Transverse colon (tissue), 4 donors: ENCODE measurements around the gene TMPRSS2. TPM values are rescaled to one million over a fixed set of nuclear protein-coding genes. Genes with fewer than 3 reads are reported as not detected.

Source experiments
- DNase-seq: peaks from one replicate; pipeline ENCODE4 v3.0.0-alpha.2; 2019
- H3K27ac ChIP-seq, 4 donors: fragments of 200-600 bp; sonication (generic); 2 replicates each; pipeline ENCODE4 v1.5.1; 2016 to 2018; ENCODE audit warnings: inconsistent platforms in 4 of 4
- H3K27me3 ChIP-seq: fragments of 200-600 bp; sonication (generic); 2 replicates; pipeline ENCODE4 v1.5.1; 2017; ENCODE audit warnings: inconsistent platforms
- H3K36me3 ChIP-seq, 4 donors: fragments of 200-600 bp; sonication (generic); 2 replicates each; pipeline ENCODE4 v1.5.1; 2017 to 2019; ENCODE audit warnings: inconsistent platforms in 4 of 4
- H3K4me1 ChIP-seq, 4 donors: fragments of 200-600 bp; sonication (generic); 2 replicates each; pipeline ENCODE4 v1.5.1; 2017 to 2020; ENCODE audit warnings: inconsistent platforms in 4 of 4
- H3K4me3 ChIP-seq, 4 donors: fragments of 200-600 bp; sonication (generic); 1 replicate in 1 of 4; 2 replicates in 3 of 4; pipeline versions ENCODE4 v1.5.1 to v1.6.1; 2017 to 2019; ENCODE audit warnings: inconsistent platforms in 4 of 4
- H3K9me3 ChIP-seq, 2 donors: fragments of 200-600 bp; sonication (generic); 2 replicates each; pipeline ENCODE4 v1.5.1; 2017 to 2019; ENCODE audit warnings: inconsistent platforms in 2 of 2
- EP300 ChIP-seq: sonication (generic); formaldehyde crosslinking; IDR thresholded peaks from one replicate; pipeline ENCODE4 v1.6.1; 2017; ENCODE audit warnings: antibody characterized with exemption, low read depth
- POLR2A ChIP-seq: fragments of 450-650 bp; IDR thresholded peaks from one replicate; pipeline ENCODE4 v1.6.1; 2016; ENCODE audit warnings: antibody characterized with exemption, mild to moderate bottlenecking, moderate library complexity
- POLR2AphosphoS5 ChIP-seq, 3 donors: sonication (generic); formaldehyde crosslinking; IDR thresholded peaks; one replicate each; pipeline ENCODE4 v1.6.1; 2016; ENCODE audit warnings: antibody characterized with exemption in 3 of 3
- WGBS, 2 donors: methylation state at CpG; one replicate each; pipeline ENCODE4 v1.1.5; 2018; ENCODE audit warnings: low coverage in 1 of 2; 5-methylcytosine and 5-hydroxymethylcytosine counted together
- in situ Hi-C, 4 donors: fragments of 200-750 bp; cut with MboI; loops; one replicate each; pipeline versions ENCODE4 v1.15.0 to v1.15.1; 2017; ENCODE audit warnings: low sequenced_read_pairs in 3 of 4, low pct_ligation_motif_present in 1 of 4, low pct_unique_long_range_greater_than_20kb in 1 of 4
- intact Hi-C: fragments of 100-400 bp; cut with DNase I; formaldehyde crosslinking; loops from one replicate; pipeline ENCODE4 v1.15.1; 2023; ENCODE audit warnings: low total_unique reads
- total RNA-seq, 4 donors: library from RNA; depleted of rRNA; stranded (reverse); fragments of >200 nt; gene quantifications; one replicate each; pipeline ENCODE4 v1.1.0, GENCODE V29; 2016
- TF ChIP-seq, protein P1 (sequence below), 5 experiments: fragments of 200-600 bp in 3 of 5; fragments of 450-650 bp in 2 of 5; sonication (generic) in 3 of 5; IDR thresholded peaks; 1 replicate in 2 of 5; 2 replicates in 3 of 5; pipeline ENCODE4 v1.5.1; 2016 to 2017; ENCODE audit warnings: antibody characterized with exemption in 5 of 5, inconsistent platforms in 3 of 5, mild to moderate bottlenecking in 2 of 5, moderate library complexity in 1 of 5

Gene TMPRSS2
- total RNA-seq = 100 to 1,000 TPM in 3 of 4 donors, 10 to 100 TPM in 1; 65.3 to 557 (median 485) TPM

DNA sequence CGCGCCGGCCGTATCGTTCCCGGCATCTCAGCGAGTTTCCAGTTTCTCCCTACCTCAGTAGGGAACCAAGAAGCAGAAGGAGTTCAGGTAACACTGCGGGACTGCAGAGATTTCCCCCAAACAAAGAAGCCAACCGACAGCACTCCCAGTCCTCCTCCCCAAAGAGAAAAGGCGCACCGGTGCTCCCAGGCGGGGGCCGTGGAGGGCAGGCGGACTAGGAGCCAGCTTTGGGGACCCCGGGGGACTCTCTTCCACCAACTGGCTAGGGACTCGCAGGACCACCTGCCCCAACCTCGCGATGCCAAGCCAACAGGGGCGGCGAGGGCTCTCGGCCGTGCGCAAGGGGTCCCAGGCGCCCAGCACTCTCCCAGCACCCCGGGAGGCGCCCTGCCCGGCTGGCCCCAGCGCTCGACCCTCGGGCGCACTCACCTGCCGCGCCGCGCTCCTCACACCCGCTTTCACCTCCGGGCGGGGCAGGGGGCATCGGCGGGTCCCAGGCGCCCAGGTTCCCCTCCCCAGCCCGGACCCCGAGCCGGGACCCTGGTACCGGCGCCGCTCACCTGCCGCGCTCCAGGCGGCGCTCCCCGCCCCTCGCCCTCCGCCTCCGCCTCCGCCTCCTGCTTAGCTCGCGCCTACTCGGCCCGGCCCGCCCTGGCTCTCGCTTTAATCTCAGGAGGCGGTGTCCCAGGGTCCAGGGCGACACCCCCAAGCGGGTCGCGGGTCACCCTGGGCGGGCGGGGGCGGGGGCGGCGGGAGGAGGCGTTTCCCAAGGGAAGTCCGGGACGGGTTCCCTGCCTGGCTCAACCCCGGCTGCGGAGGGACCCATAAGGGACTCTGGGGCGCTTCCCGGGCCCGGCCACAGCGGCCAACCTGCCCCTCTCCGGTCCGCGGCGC is at the start of gene TMPRSS2:
TMPRSS2 (minus strand) TSS at position 638 of the 894 bp plus-strand sequence. CDS start 10,025 bp downstream, outside the sequence.
- Histone ChIP-seq H3K4me1 (peaks cover 0 to 46% (median 17%) of the 10 kb centered on the region in 4 donors), H3K4me3 (peak within 1 kb of the TSS; percentile 44 to 83 (median 60)), H3K27me3 (peaks cover 40% of the 10 kb centered on the region), H3K36me3 (no peaks in the 10 kb centered on the region), H3K27ac (peak within 1 kb of the TSS; percentile 87 to 94 (median 92)), H3K9me3 (no peaks in the 10 kb centered on the region)
- DNase-seq = peak; percentile 90
- in situ Hi-C loops (no loop called here), intact Hi-C loops (no loop called here)
- TF ChIP-seq, protein P1, sequence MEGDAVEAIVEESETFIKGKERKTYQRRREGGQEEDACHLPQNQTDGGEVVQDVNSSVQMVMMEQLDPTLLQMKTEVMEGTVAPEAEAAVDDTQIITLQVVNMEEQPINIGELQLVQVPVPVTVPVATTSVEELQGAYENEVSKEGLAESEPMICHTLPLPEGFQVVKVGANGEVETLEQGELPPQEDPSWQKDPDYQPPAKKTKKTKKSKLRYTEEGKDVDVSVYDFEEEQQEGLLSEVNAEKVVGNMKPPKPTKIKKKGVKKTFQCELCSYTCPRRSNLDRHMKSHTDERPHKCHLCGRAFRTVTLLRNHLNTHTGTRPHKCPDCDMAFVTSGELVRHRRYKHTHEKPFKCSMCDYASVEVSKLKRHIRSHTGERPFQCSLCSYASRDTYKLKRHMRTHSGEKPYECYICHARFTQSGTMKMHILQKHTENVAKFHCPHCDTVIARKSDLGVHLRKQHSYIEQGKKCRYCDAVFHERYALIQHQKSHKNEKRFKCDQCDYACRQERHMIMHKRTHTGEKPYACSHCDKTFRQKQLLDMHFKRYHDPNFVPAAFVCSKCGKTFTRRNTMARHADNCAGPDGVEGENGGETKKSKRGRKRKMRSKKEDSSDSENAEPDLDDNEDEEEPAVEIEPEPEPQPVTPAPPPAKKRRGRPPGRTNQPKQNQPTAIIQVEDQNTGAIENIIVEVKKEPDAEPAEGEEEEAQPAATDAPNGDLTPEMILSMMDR (IDR thresholded peaks at IDR 0.05) = no peak
- TF ChIP-seq EP300 (no peak), POLR2AphosphoS5 (IDR thresholded peaks at IDR 0.05) (peak; percentile 66 to 98 (median 96)), POLR2A (peak; percentile 88)
- 2% methylated on average over 38 of the region's 85 CpGs; no CpG with 5 or more reads in 1 of the 2 donors for WGBS, 2 donors

DNA sequence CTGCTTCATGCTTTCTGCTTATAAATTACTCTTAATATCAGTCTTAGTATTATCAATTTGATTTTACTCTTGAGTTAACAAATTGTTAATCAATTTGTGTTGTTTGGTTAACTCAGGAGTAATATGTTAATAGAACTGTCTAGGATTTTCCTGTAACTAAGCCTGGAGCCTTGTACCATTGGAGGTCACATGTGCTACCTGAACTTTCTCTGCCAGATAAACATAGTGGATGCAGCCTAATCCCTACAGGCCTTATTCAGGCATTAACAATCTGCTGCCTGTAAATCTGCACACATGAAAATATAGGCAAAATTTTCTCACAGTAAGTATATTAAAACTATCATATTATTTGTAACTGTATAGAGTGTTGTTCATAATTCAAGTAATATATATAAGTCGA is 47.1 kb upstream of the TMPRSS2 start:
- no peak overlapping the region for H3K27ac ChIP-seq
- H3K36me3 ChIP-seq = no peaks in the 10 kb centered on the region
- DNase-seq = no peak
- 75 to 88% methylated on average over 1 of the region's 1 CpG for WGBS, 2 donors
- TF ChIP-seq POLR2A (no peak), POLR2AphosphoS5 (IDR thresholded peaks at IDR 0.05) (no peak), EP300 (no peak)
- TF ChIP-seq, protein P1 (IDR thresholded peaks at IDR 0.05) = no peak
- peaks cover 0 to 11% (median 5%) of the 10 kb centered on the region in 4 donors for H3K4me1 ChIP-seq
- no peaks in the 10 kb centered on the region for H3K27me3 ChIP-seq
- no peak overlapping the region for H3K4me3 ChIP-seq
- in situ Hi-C loops (no loop called here), intact Hi-C loops (no loop called here)
- no peaks in the 10 kb centered on the region for H3K9me3 ChIP-seq

DNA sequence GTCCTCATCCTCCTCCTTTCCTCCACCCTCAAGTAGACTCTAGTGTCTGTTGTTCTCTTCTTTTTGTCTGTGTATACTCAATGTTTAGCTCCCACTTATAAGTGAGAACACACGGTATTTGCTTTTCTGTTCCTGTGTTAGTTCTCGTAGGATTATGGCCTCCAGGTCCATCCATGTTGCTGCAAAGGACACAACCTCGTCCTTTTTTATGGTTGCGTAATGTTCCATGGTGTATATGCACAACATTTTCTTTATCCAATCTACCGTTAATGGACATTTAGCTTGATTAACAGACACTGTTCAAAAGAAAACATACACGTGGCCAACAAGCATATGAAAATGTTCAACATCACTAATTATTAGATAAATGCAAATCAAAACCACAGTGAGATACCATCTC is 44.3 kb upstream of the TMPRSS2 start:
- Histone ChIP-seq H3K4me3 (no peak overlapping the region), H3K27ac (no peak overlapping the region), H3K27me3 (no peaks in the 10 kb centered on the region), H3K9me3 (no peaks in the 10 kb centered on the region), H3K36me3 (no peaks in the 10 kb centered on the region), H3K4me1 (no peaks in the 10 kb centered on the region)
- in situ Hi-C loops (no loop called here), intact Hi-C loops (no loop called here)
- TF ChIP-seq POLR2AphosphoS5 (IDR thresholded peaks at IDR 0.05) (no peak), POLR2A (no peak), EP300 (no peak)
- TF ChIP-seq, protein P1 (IDR thresholded peaks at IDR 0.05) = no peak
- WGBS, 2 donors = 85 to 91% methylated on average over 6 of the region's 6 CpGs
- DNase-seq = no peak

DNA sequence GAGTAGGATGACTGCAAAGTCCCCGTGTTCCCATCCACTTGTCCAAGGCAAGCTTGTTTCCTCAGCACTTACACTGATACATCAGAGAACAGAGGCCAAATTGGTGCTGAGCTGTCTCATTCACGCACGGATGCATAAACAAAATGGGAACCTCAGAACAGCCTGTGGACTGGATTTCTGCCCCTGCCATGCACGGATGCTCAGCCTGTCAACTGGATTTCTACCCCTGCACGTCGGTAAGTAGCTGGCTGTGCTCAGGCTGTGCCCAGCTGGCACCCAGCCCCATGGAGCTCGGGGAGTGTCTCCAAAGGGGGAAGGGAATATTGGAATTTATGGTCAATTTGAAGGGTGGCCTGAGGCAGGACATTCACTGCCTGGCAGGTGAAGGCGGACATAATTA is 40.8 kb upstream of the TMPRSS2 start:
- Histone ChIP-seq H3K9me3 (no peaks in the 10 kb centered on the region), H3K36me3 (no peaks in the 10 kb centered on the region), H3K27me3 (no peaks in the 10 kb centered on the region), H3K4me3 (no peak overlapping the region), H3K4me1 (peaks cover 0 to 14% (median 6%) of the 10 kb centered on the region in 4 donors), H3K27ac (no peak overlapping the region)
- intact Hi-C loops = no loop called here
- TF ChIP-seq EP300 (no peak), POLR2A (no peak), POLR2AphosphoS5 (IDR thresholded peaks at IDR 0.05) (no peak)
- TF ChIP-seq, protein P1 (IDR thresholded peaks at IDR 0.05) = no peak
- WGBS, 2 donors = 79 to 83% methylated on average over 1 to 8 of the region's 8 CpGs
- DNase-seq = no peak
- in situ Hi-C loops = no loop called here
